ENCODE data around the gene IPMK. TPM values are rescaled to one million over a fixed set of nuclear protein-coding genes. Genes with fewer than 3 reads are reported as not detected.

The IPMK gene
- total RNA-seq, 1 donor from 2014 or later: 4.5 TPM

GRCh38 chr10:58150290-58150689 is 117.4 kb downstream of the IPMK start:
- no peaks in the 10 kb centered on the region for H3K4me1 Mint-ChIP-seq
- DNase-seq (ENCODE audit: low spot score in 2 of 2, unreplicated experiment in 2 of 2): no peak
- no peaks in the 10 kb centered on the region for H3K36me3 Mint-ChIP-seq
- peaks cover 6% of the 10 kb centered on the region for H3K27me3 Mint-ChIP-seq (ENCODE audit: low read depth)
- TF ChIP-seq, protein P1, sequence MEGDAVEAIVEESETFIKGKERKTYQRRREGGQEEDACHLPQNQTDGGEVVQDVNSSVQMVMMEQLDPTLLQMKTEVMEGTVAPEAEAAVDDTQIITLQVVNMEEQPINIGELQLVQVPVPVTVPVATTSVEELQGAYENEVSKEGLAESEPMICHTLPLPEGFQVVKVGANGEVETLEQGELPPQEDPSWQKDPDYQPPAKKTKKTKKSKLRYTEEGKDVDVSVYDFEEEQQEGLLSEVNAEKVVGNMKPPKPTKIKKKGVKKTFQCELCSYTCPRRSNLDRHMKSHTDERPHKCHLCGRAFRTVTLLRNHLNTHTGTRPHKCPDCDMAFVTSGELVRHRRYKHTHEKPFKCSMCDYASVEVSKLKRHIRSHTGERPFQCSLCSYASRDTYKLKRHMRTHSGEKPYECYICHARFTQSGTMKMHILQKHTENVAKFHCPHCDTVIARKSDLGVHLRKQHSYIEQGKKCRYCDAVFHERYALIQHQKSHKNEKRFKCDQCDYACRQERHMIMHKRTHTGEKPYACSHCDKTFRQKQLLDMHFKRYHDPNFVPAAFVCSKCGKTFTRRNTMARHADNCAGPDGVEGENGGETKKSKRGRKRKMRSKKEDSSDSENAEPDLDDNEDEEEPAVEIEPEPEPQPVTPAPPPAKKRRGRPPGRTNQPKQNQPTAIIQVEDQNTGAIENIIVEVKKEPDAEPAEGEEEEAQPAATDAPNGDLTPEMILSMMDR (IDR thresholded peaks at IDR 0.05; ENCODE audit: unreplicated experiment): no peak
- H3K27ac Mint-ChIP-seq: no peak overlapping the region
- no peak overlapping the region for H3K4me3 Mint-ChIP-seq
- no peaks in the 10 kb centered on the region for H3K9me3 Mint-ChIP-seq

DNA sequence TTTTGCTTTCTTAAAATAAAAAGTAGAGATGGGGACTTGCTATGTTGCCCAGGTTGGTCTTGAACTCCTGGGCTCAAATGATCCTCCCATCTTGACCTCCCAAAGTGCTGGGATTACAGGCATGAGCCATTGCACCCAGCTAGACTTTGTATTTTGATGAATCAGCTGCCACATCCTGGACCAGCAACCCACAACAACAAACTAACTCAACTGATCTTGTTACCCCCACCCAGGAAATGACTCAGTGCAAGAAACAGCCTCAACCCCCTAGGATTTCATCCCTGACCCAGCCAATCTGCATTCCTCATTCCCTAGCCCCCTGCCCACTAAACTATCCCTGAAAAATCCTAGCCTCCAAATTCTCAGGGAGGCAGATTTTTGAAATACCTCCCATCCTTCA is 123.8 kb downstream of the IPMK start:
- Mint-ChIP-seq H3K27ac (no peak overlapping the region), H3K4me1 (no peaks in the 10 kb centered on the region), H3K4me3 (no peak overlapping the region), H3K36me3 (no peaks in the 10 kb centered on the region), H3K27me3 (ENCODE audit: low read depth) (no peaks in the 10 kb centered on the region), H3K9me3 (peaks cover 19% of the 10 kb centered on the region)
- no peak for DNase-seq (ENCODE audit: low spot score in 2 of 2, unreplicated experiment in 2 of 2)
- TF ChIP-seq, protein P1 (IDR thresholded peaks at IDR 0.05; ENCODE audit: unreplicated experiment): no peak

Other genes starting within 250 kb of the IPMK start
- 15.1 to 16.9 TPM (median 15.4 TPM) in 3 replicates for gene CISD1, start 1.3 kb upstream of the IPMK start, total RNA-seq
- 21.5 to 24.7 TPM (median 22.5 TPM) in 3 replicates for gene UBE2D1, start 67.1 kb upstream of the IPMK start, total RNA-seq
- gene TFAM, start 117.5 kb upstream of the IPMK start, total RNA-seq: 46.9 to 55.1 TPM (median 52.7 TPM) in 3 replicates
- 8.7 to 9.9 TPM (median 9.3 TPM) in 3 replicates for gene BICC1, start 245.0 kb upstream of the IPMK start, total RNA-seq

Data from mesothelial cell of epicardium (in vitro differentiated cells).